ENCODE data around the gene ISL2.

ISL2 gene

GRCh38 chr15:76338486-76339304, 2.1 kb downstream of the ISL2 start:
- peak overlapping the region; percentile 27 for H3K4me3 ChIP-seq (ENCODE audit: low read length)
- H3K36me3 ChIP-seq (ENCODE audit: control insufficient read depth, low read depth, low read length), result no peaks in the 10 kb centered on the region
- no peak overlapping the region for H3K9ac ChIP-seq (ENCODE audit: low read length)
- H3K9me3 ChIP-seq (ENCODE audit: control insufficient read depth, low read depth, low read length), result peaks cover 4% of the 10 kb centered on the region
- H3K27ac ChIP-seq (ENCODE audit: low read length), result no peak overlapping the region
- peaks cover 28% of the 10 kb centered on the region for H3K4me1 ChIP-seq (ENCODE audit: control insufficient read depth, low read depth, low read length)
- peaks cover 100% of the 10 kb centered on the region for H3K27me3 ChIP-seq (ENCODE audit: control insufficient read depth, insufficient read depth, low read length)

DNA sequence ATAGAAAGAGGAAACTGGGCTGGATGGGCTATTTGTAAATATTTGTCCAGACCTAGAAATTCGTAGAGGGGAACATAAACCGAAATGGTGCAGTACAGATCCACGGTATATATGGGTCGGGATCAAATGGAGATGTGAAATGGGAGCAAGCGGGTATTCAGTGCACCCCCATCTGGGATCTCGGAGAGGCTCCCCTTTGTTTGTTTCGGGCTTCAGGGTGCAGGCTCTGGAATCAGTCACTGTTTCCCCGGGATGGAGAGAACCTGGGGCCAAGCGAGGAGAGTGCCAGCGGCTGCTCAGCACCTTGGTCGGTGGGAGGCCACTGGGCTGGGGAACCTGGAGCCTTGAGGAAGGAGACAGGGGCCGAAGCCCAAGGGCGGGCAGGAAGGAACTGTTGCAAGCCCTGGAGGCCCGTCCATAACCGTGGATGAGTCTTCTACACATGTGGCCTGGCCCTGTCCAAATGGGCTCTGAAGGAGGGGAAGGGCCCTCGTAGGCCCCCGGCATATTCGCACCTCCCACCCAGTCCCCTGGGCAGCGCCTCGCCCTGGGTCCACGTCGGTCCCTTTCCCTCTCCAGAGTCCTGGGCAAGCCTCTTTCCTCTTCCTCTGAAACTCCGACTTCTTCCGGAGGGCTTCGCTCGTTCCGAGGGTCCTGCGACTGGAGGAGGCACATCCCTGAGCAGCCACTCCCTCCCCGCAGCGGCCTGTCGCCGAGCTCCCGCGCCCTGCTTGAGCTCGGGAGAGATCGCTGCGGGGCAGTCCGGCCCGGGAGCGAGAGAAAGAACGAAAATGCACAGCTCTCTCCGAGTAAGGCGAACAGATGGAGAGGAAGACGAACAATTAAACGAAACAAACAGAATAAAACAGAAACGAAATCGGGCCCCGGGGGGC, 3.0 kb downstream of the ISL2 start:
- Histone ChIP-seq H3K36me3 (ENCODE audit: control insufficient read depth, low read depth, low read length) (no peaks in the 10 kb centered on the region), H3K27me3 (ENCODE audit: control insufficient read depth, insufficient read depth, low read length) (peaks cover 100% of the 10 kb centered on the region), H3K4me1 (ENCODE audit: control insufficient read depth, low read depth, low read length) (peaks cover 28% of the 10 kb centered on the region), H3K9me3 (ENCODE audit: control insufficient read depth, low read depth, low read length) (peaks cover 4% of the 10 kb centered on the region), H3K9ac (ENCODE audit: low read length) (no peak overlapping the region), H3K27ac (ENCODE audit: low read length) (no peak overlapping the region), H3K4me3 (ENCODE audit: low read length) (peak overlapping the region; percentile 33)

GRCh38 chr15:76340198-76340802, 3.7 kb downstream of the ISL2 start:
- peak overlapping the region; percentile 33 for H3K4me3 ChIP-seq (ENCODE audit: low read length)
- peaks cover 28% of the 10 kb centered on the region for H3K4me1 ChIP-seq (ENCODE audit: control insufficient read depth, low read depth, low read length)
- H3K9me3 ChIP-seq (ENCODE audit: control insufficient read depth, low read depth, low read length), result peaks cover 4% of the 10 kb centered on the region
- H3K9ac ChIP-seq (ENCODE audit: low read length), result no peak overlapping the region
- H3K36me3 ChIP-seq (ENCODE audit: control insufficient read depth, low read depth, low read length), result no peaks in the 10 kb centered on the region
- H3K27ac ChIP-seq (ENCODE audit: low read length), result no peak overlapping the region
- peaks cover 100% of the 10 kb centered on the region for H3K27me3 ChIP-seq (ENCODE audit: control insufficient read depth, insufficient read depth, low read length)

- H3K4me3 ChIP-seq (ENCODE audit: low read length), result peak overlapping the region; percentile 33
- no peak overlapping the region for H3K9ac ChIP-seq (ENCODE audit: low read length)
- no peaks in the 10 kb centered on the region for H3K36me3 ChIP-seq (ENCODE audit: control insufficient read depth, low read depth, low read length)
- peaks cover 100% of the 10 kb centered on the region for H3K27me3 ChIP-seq (ENCODE audit: control insufficient read depth, insufficient read depth, low read length)
- peaks cover 4% of the 10 kb centered on the region for H3K9me3 ChIP-seq (ENCODE audit: control insufficient read depth, low read depth, low read length)
- no peak overlapping the region for H3K27ac ChIP-seq (ENCODE audit: low read length)
- H3K4me1 ChIP-seq (ENCODE audit: control insufficient read depth, low read depth, low read length), result peaks cover 28% of the 10 kb centered on the region
Observed at GRCh38 chr15:76340803-76341365, 4.3 kb downstream of the ISL2 start.

- peaks cover 4% of the 10 kb centered on the region for H3K9me3 ChIP-seq (ENCODE audit: control insufficient read depth, low read depth, low read length)
- no peaks in the 10 kb centered on the region for H3K36me3 ChIP-seq (ENCODE audit: control insufficient read depth, low read depth, low read length)
- peak overlapping the region; percentile 32 for H3K4me3 ChIP-seq (ENCODE audit: low read length)
- no peak overlapping the region for H3K27ac ChIP-seq (ENCODE audit: low read length)
- peaks cover 100% of the 10 kb centered on the region for H3K27me3 ChIP-seq (ENCODE audit: control insufficient read depth, insufficient read depth, low read length)
- H3K4me1 ChIP-seq (ENCODE audit: control insufficient read depth, low read depth, low read length), result peaks cover 28% of the 10 kb centered on the region
- no peak overlapping the region for H3K9ac ChIP-seq (ENCODE audit: low read length)
Observed at GRCh38 chr15:76341366-76342057, 4.9 kb downstream of the ISL2 start.

- Histone ChIP-seq H3K9me3 (ENCODE audit: control insufficient read depth, low read depth, low read length) (peaks cover 4% of the 10 kb centered on the region), H3K9ac (ENCODE audit: low read length) (no peak overlapping the region), H3K27me3 (ENCODE audit: control insufficient read depth, insufficient read depth, low read length) (peaks cover 100% of the 10 kb centered on the region), H3K27ac (ENCODE audit: low read length) (no peak overlapping the region), H3K36me3 (ENCODE audit: control insufficient read depth, low read depth, low read length) (no peaks in the 10 kb centered on the region), H3K4me1 (ENCODE audit: control insufficient read depth, low read depth, low read length) (peaks cover 29% of the 10 kb centered on the region), H3K4me3 (ENCODE audit: low read length) (peak overlapping the region; percentile 32)
Observed at GRCh38 chr15:76342058-76342381, 5.4 kb downstream of the ISL2 start.

DNA sequence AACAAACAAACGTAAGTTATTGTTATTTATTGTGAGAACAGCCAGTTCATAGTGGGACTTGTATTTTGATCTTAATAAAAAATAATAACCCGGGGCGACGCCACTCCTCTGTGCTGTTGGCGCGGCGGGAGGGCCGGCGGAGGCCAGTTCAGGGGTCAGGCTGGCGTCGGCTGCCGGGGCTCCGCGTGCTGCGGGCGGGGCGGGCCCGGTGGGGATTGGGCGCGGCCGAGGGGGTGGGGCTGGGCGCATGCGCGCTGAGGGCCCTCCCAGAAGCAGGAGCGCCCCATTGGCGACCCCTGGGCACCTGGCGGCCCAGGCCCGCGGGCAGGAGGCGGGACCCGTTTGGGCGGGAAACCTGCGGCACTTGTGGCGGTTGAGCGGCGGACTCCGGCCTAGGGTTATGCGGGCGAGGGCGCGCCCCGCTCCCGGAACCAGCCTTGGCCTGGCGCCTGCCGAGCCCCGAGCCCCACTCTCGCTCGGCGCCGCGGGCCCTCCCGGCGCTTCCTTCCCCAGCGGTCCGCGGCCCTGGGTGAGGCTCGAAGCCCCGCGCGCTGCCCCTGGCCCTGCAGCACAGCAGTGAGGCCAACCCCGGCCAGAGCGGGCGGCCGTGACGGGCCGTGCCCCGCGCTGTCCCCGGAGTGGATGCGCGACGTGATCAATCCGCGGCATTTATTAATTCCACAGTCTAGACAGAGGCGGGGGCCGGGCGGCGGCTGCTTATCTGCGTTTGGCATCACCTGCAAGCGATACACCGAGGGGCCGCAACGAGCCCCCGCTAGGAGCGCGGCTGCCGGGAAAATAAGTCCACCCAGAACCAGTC, 6.0 kb downstream of the ISL2 start:
- Histone ChIP-seq H3K9me3 (ENCODE audit: control insufficient read depth, low read depth, low read length) (peaks cover 4% of the 10 kb centered on the region), H3K9ac (ENCODE audit: low read length) (no peak overlapping the region), H3K4me1 (ENCODE audit: control insufficient read depth, low read depth, low read length) (peaks cover 26% of the 10 kb centered on the region), H3K36me3 (ENCODE audit: control insufficient read depth, low read depth, low read length) (no peaks in the 10 kb centered on the region), H3K4me3 (ENCODE audit: low read length) (no peak overlapping the region), H3K27ac (ENCODE audit: low read length) (no peak overlapping the region), H3K27me3 (ENCODE audit: control insufficient read depth, insufficient read depth, low read length) (peaks cover 100% of the 10 kb centered on the region)

- H3K36me3 ChIP-seq (ENCODE audit: control insufficient read depth, low read depth, low read length), result no peaks in the 10 kb centered on the region
- peaks cover 4% of the 10 kb centered on the region for H3K9me3 ChIP-seq (ENCODE audit: control insufficient read depth, low read depth, low read length)
- H3K27me3 ChIP-seq (ENCODE audit: control insufficient read depth, insufficient read depth, low read length), result peaks cover 100% of the 10 kb centered on the region
- peaks cover 30% of the 10 kb centered on the region for H3K4me1 ChIP-seq (ENCODE audit: control insufficient read depth, low read depth, low read length)
- H3K9ac ChIP-seq (ENCODE audit: low read length), result no peak overlapping the region
- no peak overlapping the region for H3K4me3 ChIP-seq (ENCODE audit: low read length)
- H3K27ac ChIP-seq (ENCODE audit: low read length), result no peak overlapping the region
Observed at GRCh38 chr15:76343313-76343996, 6.9 kb downstream of the ISL2 start.

- Histone ChIP-seq H3K9me3 (ENCODE audit: control insufficient read depth, low read depth, low read length) (peaks cover 4% of the 10 kb centered on the region), H3K36me3 (ENCODE audit: control insufficient read depth, low read depth, low read length) (no peaks in the 10 kb centered on the region), H3K27ac (ENCODE audit: low read length) (no peak overlapping the region), H3K9ac (ENCODE audit: low read length) (no peak overlapping the region), H3K4me3 (ENCODE audit: low read length) (peak overlapping the region; percentile 68), H3K27me3 (ENCODE audit: control insufficient read depth, insufficient read depth, low read length) (peaks cover 100% of the 10 kb centered on the region), H3K4me1 (ENCODE audit: control insufficient read depth, low read depth, low read length) (peaks cover 25% of the 10 kb centered on the region)
Observed at GRCh38 chr15:76344893-76345582, 8.5 kb downstream of the ISL2 start.

DNA sequence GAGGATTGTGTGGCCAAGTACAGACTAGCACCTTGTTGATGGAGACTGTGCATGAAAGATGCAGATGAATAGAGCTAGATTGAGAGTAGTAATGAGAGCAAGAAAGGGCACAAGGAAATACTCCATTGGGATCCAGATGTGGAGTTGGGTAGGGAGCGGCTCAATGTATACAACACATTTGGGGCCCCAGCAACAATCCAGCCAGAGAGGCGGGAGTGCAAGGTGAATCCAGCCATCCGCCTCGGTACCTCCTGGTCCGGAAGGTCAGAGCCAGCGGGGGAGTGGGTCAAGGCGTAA, 9.0 kb downstream of the ISL2 start:
- Histone ChIP-seq H3K4me1 (ENCODE audit: control insufficient read depth, low read depth, low read length) (peaks cover 20% of the 10 kb centered on the region), H3K36me3 (ENCODE audit: control insufficient read depth, low read depth, low read length) (no peaks in the 10 kb centered on the region), H3K9ac (ENCODE audit: low read length) (no peak overlapping the region), H3K27ac (ENCODE audit: low read length) (no peak overlapping the region), H3K27me3 (ENCODE audit: control insufficient read depth, insufficient read depth, low read length) (peaks cover 100% of the 10 kb centered on the region), H3K9me3 (ENCODE audit: control insufficient read depth, low read depth, low read length) (peaks cover 4% of the 10 kb centered on the region), H3K4me3 (ENCODE audit: low read length) (peak overlapping the region; percentile 68)
